Loucy (cell line): ENCODE results near the gene STAB2.

Source experiments
- CTCF ChIP-seq: fragments of 200-600 bp; sonication (generic); conservative IDR thresholded peaks from 2 replicates; pipeline ENCODE4 v1.5.1; 2014; ENCODE audit warnings: mild to moderate bottlenecking, antibody characterized with exemption, low read length
- EZH2phosphoT487 ChIP-seq: fragments of 200-600 bp; IDR thresholded peaks from 2 replicates; pipeline ENCODE4 v1.6.1; 2018; ENCODE audit warnings: antibody characterized with exemption, mild to moderate bottlenecking, moderate library complexity, borderline replicate concordance

- TF ChIP-seq CTCF = no peak
- TF ChIP-seq EZH2phosphoT487 = no peak
These were observed 221.3 kb downstream of the STAB2 start for GRCh38 chr12:103808239-103808880.
